ENCODE measurements around the gene CUL1. TPM values are rescaled to one million over a fixed set of nuclear protein-coding genes. Genes with fewer than 3 reads are reported as not detected.
"Not testable (repeated sequence)": the region's sequence is repeated elsewhere in the genome, so short reads cannot be mapped to it uniquely, and the experiment has no call there.

CUL1 gene
- total and polyA plus RNA-seq, 4 experiments from 2014 or later: 45.3 to 66.8 (median 65.7) TPM

DNA sequence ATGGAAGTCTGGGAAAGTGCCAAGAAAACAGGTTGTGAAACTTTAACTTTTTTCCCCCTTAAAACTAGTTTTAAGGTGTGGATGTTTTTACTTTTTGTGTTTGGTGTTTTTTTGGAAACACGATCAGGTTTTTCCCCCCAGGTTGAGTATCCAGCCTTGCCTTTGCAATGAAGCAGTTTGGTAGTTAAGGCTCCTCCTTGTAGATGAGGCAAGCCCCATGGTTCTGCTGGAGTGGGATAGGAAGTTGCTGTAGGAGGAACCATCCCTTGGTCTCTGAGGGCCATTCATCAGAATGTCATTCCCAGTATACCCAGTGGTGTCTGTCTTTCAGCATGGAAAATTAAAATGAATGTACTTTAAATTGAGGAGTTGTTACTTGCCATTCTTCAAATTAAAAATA is 2.7 kb downstream of the CUL1 start:
- Histone ChIP-seq H3K9me3 (ENCODE audit: control insufficient read depth in 1 of 2, low read length in 2 of 2) (no peaks in the 10 kb centered on the region), H3K4me1 (ENCODE audit: insufficient read depth, low read length) (peaks cover 73% of the 10 kb centered on the region), H3K27me3 (ENCODE audit: insufficient read depth, low read length) (no peaks in the 10 kb centered on the region), H3K4me3 (ENCODE audit: low read length in 2 of 2) (no peak overlapping the region), H3K27ac (ENCODE audit: low read depth, low read length) (no peak overlapping the region), H3K36me3 (ENCODE audit: insufficient read depth, low read length) (no peaks in the 10 kb centered on the region)
- ChIA-PET POLR2A (ENCODE audit: partially characterized antibody) (interaction anchor here (0.5 to 1.2 kb wide), 2 partner anchors 20 to 261 kb away, joined by 3 read pairs; no protein-coding TSS in a partner anchor), CTCF (ENCODE audit: partially characterized antibody) (interaction anchor here (1.3 kb wide), 1 partner anchor 67 kb away, joined by 3 read pairs; no protein-coding TSS in a partner anchor)
- Mint-ChIP-seq H3K4me1 (peaks cover 56 to 82% (median 68%) of the 10 kb centered on the region in 4 donors), H3K27me3 (no peaks in the 10 kb centered on the region), H3K9me3 (no peaks in the 10 kb centered on the region), H3K36me3 (peaks cover 0 to 10% of the 10 kb centered on the region in 2 donors), H3K4me3 (peak overlapping the region; percentile 3 to 95 (median 91)), H3K27ac (peak overlapping the region in 3 of 7 donors; percentile 20 to 81 (median 26))
- DNase-seq: no peak
- intact Hi-C loops (cut with micrococcal nuclease): loop anchor here (2.0 kb wide), 1 partner anchor 127 kb away; no protein-coding TSS in a partner anchor

DNA sequence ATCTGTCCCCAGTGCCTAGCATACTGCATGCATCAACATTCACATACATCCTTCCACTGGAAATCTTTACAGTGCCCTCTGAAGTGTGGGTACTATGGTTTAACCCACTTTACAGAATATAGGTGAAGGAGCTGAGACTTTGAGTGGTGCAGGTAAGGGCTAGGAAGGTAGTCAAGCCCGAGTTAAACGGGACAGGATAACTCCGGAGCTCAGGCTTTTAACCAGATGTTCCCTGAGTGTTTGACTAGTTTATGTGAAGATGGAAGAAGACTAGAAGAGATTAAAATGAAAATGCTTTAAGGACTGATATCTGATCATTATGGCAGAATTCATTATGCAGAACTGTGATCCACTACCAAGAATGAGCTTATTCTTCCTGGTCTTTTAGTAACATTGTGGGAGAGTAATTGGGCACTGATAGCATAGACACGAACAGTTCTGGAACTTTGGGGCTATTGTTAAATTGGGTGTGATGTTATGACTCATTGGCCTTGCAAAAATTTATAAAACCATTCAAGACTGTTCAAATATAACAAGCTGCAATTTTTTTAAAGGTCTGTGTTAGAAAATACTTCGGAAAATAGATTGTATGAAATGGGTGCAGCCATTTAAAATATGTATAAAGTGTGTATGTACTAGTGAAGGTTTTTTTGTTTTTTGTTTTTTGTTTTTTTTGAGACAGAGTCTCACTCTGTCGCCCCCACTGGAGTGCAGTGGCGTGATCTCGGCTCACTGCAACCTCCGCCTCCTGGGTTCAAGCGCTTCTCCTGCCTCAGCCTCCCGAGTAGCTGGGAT is 4.4 kb downstream of the CUL1 start:
- peaks cover 71% of the 10 kb centered on the region for H3K4me1 ChIP-seq (ENCODE audit: insufficient read depth, low read length)
- no peaks in the 10 kb centered on the region for H3K9me3 ChIP-seq (ENCODE audit: control insufficient read depth in 1 of 2, low read length in 2 of 2)
- CTCF ChIA-PET (ENCODE audit: partially characterized antibody): interaction anchor here (0.5 to 1.2 kb wide), 3 partner anchors 20 to 585 kb away, joined by 3 to 4 read pairs (median 3); no protein-coding TSS in a partner anchor
- Mint-ChIP-seq H3K36me3 (peaks cover 0 to 5% of the 10 kb centered on the region in 2 donors), H3K4me1 (peaks cover 57 to 79% (median 69%) of the 10 kb centered on the region in 4 donors), H3K4me3 (peak overlapping the region in 7 of 8 donors; percentile 4 to 76 (median 49)), H3K27ac (no peak overlapping the region), H3K9me3 (no peaks in the 10 kb centered on the region), H3K27me3 (no peaks in the 10 kb centered on the region)
- H3K36me3 ChIP-seq (ENCODE audit: insufficient read depth, low read length): no peaks in the 10 kb centered on the region
- POLR2A ChIA-PET (ENCODE audit: partially characterized antibody): interaction anchor here (1.4 kb wide), 1 partner anchor 18 kb away, joined by 3 read pairs; no protein-coding TSS in a partner anchor
- no peak for DNase-seq
- H3K4me3 ChIP-seq (ENCODE audit: low read length in 2 of 2): no peak overlapping the region
- no peaks in the 10 kb centered on the region for H3K27me3 ChIP-seq (ENCODE audit: insufficient read depth, low read length)
- H3K27ac ChIP-seq (ENCODE audit: low read depth, low read length): no peak overlapping the region
- intact Hi-C loops (cut with micrococcal nuclease): no loop called here

DNA sequence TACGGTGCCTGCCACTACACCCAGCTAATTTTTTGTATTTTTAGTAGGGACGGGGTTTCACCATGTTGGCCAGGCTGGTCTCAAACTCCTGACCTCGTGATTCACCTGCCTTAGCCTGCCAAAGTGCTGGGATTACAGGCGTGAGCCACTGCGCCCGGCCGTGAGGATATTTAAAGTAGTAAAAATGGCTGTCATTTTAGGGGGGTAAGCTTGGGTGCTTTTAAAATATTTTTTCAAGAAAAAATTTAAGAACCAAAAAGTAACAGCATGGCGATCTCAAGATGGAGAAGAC is 4.9 kb downstream of the CUL1 start:
- intact Hi-C loops (cut with micrococcal nuclease); DNase-seq; H3K36me3 ChIP-seq (ENCODE audit: insufficient read depth, low read length); H3K27ac Mint-ChIP-seq; H3K4me3 ChIP-seq (ENCODE audit: low read length in 2 of 2); H3K27me3 ChIP-seq (ENCODE audit: insufficient read depth, low read length); H3K36me3 Mint-ChIP-seq; H3K9me3 Mint-ChIP-seq; H3K27me3 Mint-ChIP-seq; H3K27ac ChIP-seq (ENCODE audit: low read depth, low read length); H3K9me3 ChIP-seq (ENCODE audit: control insufficient read depth in 1 of 2, low read length in 2 of 2); POLR2A ChIA-PET (ENCODE audit: partially characterized antibody): not testable (repeated sequence)
- Mint-ChIP-seq H3K4me1 (peaks cover 63 to 84% (median 75%) of the 10 kb centered on the region in 4 donors), H3K4me3 (peak overlapping the region in 1 of 8 donors; percentile 39)
- CTCF ChIA-PET (ENCODE audit: partially characterized antibody): interaction anchor here (0.5 to 1.2 kb wide), 4 partner anchors 19 to 585 kb away, joined by 3 to 5 read pairs (median 4); no protein-coding TSS in a partner anchor
- H3K4me1 ChIP-seq (ENCODE audit: insufficient read depth, low read length): peaks cover 77% of the 10 kb centered on the region

- Mint-ChIP-seq H3K27me3 (no peaks in the 10 kb centered on the region), H3K36me3 (peaks cover 0 to 5% of the 10 kb centered on the region in 2 donors), H3K4me3 (peak overlapping the region in 1 of 8 donors; percentile 12), H3K9me3 (no peaks in the 10 kb centered on the region), H3K4me1 (peaks cover 65 to 90% (median 78%) of the 10 kb centered on the region in 4 donors), H3K27ac (peak overlapping the region in 1 of 7 donors; percentile 14)
- intact Hi-C loops (cut with micrococcal nuclease): loop anchor here (2.0 kb wide), 1 partner anchor 15 kb away; no protein-coding TSS in a partner anchor
- H3K27me3 ChIP-seq (ENCODE audit: insufficient read depth, low read length): no peaks in the 10 kb centered on the region
- H3K27ac ChIP-seq (ENCODE audit: low read depth, low read length): no peak overlapping the region
- CTCF ChIA-PET (ENCODE audit: partially characterized antibody): interaction anchor here (0.8 to 1.2 kb wide), 2 partner anchors 19 to 259 kb away, joined by 3 to 5 read pairs; no protein-coding TSS in a partner anchor
- H3K9me3 ChIP-seq (ENCODE audit: control insufficient read depth in 1 of 2, low read length in 2 of 2): no peaks in the 10 kb centered on the region
- POLR2A ChIA-PET (ENCODE audit: partially characterized antibody): interaction anchor here (0.6 kb wide), 1 partner anchor 204 kb away, joined by 3 read pairs; no protein-coding TSS in a partner anchor
- no peaks in the 10 kb centered on the region for H3K36me3 ChIP-seq (ENCODE audit: insufficient read depth, low read length)
- peaks cover 82% of the 10 kb centered on the region for H3K4me1 ChIP-seq (ENCODE audit: insufficient read depth, low read length)
- no peak overlapping the region for H3K4me3 ChIP-seq (ENCODE audit: low read length in 2 of 2)
- DNase-seq: no peak
These were observed 5.5 kb downstream of the CUL1 start for GRCh38 chr7:148704189-148704588.

GRCh38 chr7:148704970-148705369 is 6.3 kb downstream of the CUL1 start:
- H3K4me1 ChIP-seq (ENCODE audit: insufficient read depth, low read length): peaks cover 89% of the 10 kb centered on the region

DNA sequence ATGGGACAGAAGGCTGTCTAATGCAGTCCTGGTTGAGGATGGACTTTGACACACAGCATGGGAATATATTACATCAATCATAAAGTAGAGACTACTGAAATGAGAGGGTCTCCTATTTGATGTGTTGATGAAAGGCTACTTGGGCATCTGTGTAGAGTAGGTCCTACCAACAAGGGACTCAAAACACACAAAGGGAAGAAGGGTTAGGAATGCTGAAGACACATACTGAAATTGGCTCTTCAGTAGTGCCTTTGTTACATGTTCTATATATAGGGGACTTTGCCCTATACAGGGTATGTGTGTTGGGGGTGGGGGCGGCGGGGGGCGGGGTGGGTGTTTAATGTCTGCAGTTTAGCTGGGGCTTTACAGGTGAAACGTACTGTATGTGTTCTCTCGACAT is 7.7 kb downstream of the CUL1 start:
- Histone ChIP-seq H3K27ac (ENCODE audit: low read depth, low read length) (no peak overlapping the region), H3K9me3 (ENCODE audit: control insufficient read depth in 1 of 2, low read length in 2 of 2) (no peaks in the 10 kb centered on the region), H3K4me1 (ENCODE audit: insufficient read depth, low read length) (peaks cover 84% of the 10 kb centered on the region), H3K4me3 (ENCODE audit: low read length in 2 of 2) (no peak overlapping the region), H3K36me3 (ENCODE audit: insufficient read depth, low read length) (no peaks in the 10 kb centered on the region), H3K27me3 (ENCODE audit: insufficient read depth, low read length) (no peaks in the 10 kb centered on the region)
- Mint-ChIP-seq H3K4me3 (peak overlapping the region in 1 of 8 donors; percentile 21), H3K9me3 (no peaks in the 10 kb centered on the region), H3K36me3 (peaks cover 0 to 1% of the 10 kb centered on the region in 2 donors), H3K4me1 (peaks cover 59 to 96% (median 75%) of the 10 kb centered on the region in 4 donors), H3K27me3 (no peaks in the 10 kb centered on the region), H3K27ac (peak overlapping the region in 2 of 7 donors; percentile 11 to 32)
- no peak for DNase-seq
- intact Hi-C loops (cut with micrococcal nuclease): no loop called here
- POLR2A ChIA-PET (ENCODE audit: partially characterized antibody): no interaction called here
- CTCF ChIA-PET (ENCODE audit: partially characterized antibody): no interaction called here

More at GRCh38 chr7:148704970-148705369, 6.3 kb downstream of the CUL1 start:
- CTCF ChIA-PET (ENCODE audit: partially characterized antibody): no interaction called here
- H3K4me3 ChIP-seq (ENCODE audit: low read length in 2 of 2): no peak overlapping the region
- Mint-ChIP-seq H3K4me3 (peak overlapping the region in 4 of 8 donors; percentile 6 to 65 (median 24)), H3K9me3 (no peaks in the 10 kb centered on the region), H3K36me3 (peaks cover 0 to 3% of the 10 kb centered on the region in 2 donors), H3K27ac (no peak overlapping the region), H3K4me1 (peaks cover 64 to 96% (median 80%) of the 10 kb centered on the region in 4 donors), H3K27me3 (no peaks in the 10 kb centered on the region)
- intact Hi-C loops (cut with micrococcal nuclease): loop anchor here (2.0 kb wide), 1 partner anchor 14 kb away; no protein-coding TSS in a partner anchor
- H3K9me3 ChIP-seq (ENCODE audit: control insufficient read depth in 1 of 2, low read length in 2 of 2): no peaks in the 10 kb centered on the region
- H3K27me3 ChIP-seq (ENCODE audit: insufficient read depth, low read length): no peaks in the 10 kb centered on the region
- H3K27ac ChIP-seq (ENCODE audit: low read depth, low read length): no peak overlapping the region
- POLR2A ChIA-PET (ENCODE audit: partially characterized antibody): no interaction called here
- H3K36me3 ChIP-seq (ENCODE audit: insufficient read depth, low read length): no peaks in the 10 kb centered on the region
- DNase-seq: no peak

Measured in CD4-positive, alpha-beta memory T cell (primary cell).